Nephron progenitor cell (in vitro differentiated cells): ENCODE measurements around the gene BCKDHB.

Experiments
- DNase-seq: peaks from one replicate; pipeline ENCODE4 v3.0.0; 2021
- H3K27ac Mint-ChIP-seq: 2 replicates; pipeline ENCODE4 v1.8.0; 2021; ENCODE audit warnings: mild to moderate bottlenecking, moderate library complexity, mixed read lengths
- H3K27me3 Mint-ChIP-seq: 2 replicates; pipeline ENCODE4 v1.8.0; 2021; ENCODE audit warnings: mild to moderate bottlenecking, low read depth, mixed read lengths; ENCODE audit not compliant: poor library complexity
- H3K36me3 Mint-ChIP-seq: 2 replicates; pipeline ENCODE4 v1.8.0; 2021; ENCODE audit warnings: low read depth, mixed read lengths
- H3K4me1 Mint-ChIP-seq: 2 replicates; pipeline ENCODE4 v1.8.0; 2021; ENCODE audit warnings: mixed read lengths
- H3K4me3 Mint-ChIP-seq: 2 replicates; pipeline ENCODE4 v1.8.0; 2021; ENCODE audit warnings: mild to moderate bottlenecking, moderate library complexity, mixed read lengths
- H3K9me3 Mint-ChIP-seq: 2 replicates; pipeline ENCODE4 v1.8.0; 2021; ENCODE audit warnings: mild to moderate bottlenecking, moderate library complexity, mixed read lengths
- TF ChIP-seq, protein P1 (sequence below): fragments of 200-600 bp; sonication (generic); IDR thresholded peaks from 2 replicates; pipeline ENCODE4 v1.5.0; 2021; ENCODE audit warnings: antibody characterized with exemption

BCKDHB gene

DNA sequence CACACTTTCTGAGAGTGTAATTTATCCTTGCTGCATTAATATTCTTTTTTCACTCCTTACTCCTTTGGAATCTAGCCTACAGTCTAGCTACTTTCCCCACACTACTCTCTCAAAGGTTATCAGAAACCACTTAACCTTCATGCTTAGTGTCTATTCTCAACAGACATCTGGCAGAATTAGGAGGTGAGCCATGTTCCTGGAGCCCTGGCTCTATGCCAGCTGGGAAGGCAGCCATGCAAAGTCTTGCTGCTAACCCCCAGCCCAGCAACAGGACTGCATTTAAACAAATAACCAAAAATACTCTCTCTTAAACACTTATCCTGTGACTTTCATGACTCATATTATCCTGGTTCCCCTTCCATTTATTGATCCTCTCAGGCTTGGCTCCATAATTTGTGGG, 260.2 kb downstream of the BCKDHB start:
- Mint-ChIP-seq H3K4me1 (peaks cover 5% of the 10 kb centered on the region), H3K36me3 (no peaks in the 10 kb centered on the region), H3K27me3 (no peaks in the 10 kb centered on the region), H3K27ac (no peak overlapping the region), H3K4me3 (no peak overlapping the region), H3K9me3 (peaks cover 9% of the 10 kb centered on the region)
- TF ChIP-seq, protein P1, sequence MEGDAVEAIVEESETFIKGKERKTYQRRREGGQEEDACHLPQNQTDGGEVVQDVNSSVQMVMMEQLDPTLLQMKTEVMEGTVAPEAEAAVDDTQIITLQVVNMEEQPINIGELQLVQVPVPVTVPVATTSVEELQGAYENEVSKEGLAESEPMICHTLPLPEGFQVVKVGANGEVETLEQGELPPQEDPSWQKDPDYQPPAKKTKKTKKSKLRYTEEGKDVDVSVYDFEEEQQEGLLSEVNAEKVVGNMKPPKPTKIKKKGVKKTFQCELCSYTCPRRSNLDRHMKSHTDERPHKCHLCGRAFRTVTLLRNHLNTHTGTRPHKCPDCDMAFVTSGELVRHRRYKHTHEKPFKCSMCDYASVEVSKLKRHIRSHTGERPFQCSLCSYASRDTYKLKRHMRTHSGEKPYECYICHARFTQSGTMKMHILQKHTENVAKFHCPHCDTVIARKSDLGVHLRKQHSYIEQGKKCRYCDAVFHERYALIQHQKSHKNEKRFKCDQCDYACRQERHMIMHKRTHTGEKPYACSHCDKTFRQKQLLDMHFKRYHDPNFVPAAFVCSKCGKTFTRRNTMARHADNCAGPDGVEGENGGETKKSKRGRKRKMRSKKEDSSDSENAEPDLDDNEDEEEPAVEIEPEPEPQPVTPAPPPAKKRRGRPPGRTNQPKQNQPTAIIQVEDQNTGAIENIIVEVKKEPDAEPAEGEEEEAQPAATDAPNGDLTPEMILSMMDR: no peak
- DNase-seq: no peak

DNA sequence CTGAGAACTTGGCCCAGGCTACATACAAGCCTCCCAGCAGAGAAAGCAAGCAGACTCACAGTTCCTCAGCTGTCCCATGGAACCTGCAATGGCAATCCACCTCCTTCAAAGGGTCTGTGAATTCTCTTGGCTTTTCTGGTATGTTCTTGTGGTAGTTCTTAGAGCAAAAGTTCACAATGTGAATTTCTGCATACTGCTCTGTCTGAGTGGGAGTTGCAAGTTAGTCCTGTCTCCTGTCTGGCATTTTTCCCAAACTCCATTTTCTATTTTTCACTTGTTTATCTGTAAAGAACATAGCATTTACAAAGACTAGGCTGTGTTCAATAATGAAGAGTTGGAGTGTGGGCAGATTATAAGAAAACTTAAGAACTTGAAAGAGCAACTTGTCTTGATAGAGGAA, 269.9 kb downstream of the BCKDHB start:
- Mint-ChIP-seq H3K4me1 (no peaks in the 10 kb centered on the region), H3K27ac (no peak overlapping the region), H3K9me3 (peaks cover 9% of the 10 kb centered on the region), H3K27me3 (no peaks in the 10 kb centered on the region), H3K4me3 (no peak overlapping the region), H3K36me3 (no peaks in the 10 kb centered on the region)
- TF ChIP-seq, protein P1: no peak
- DNase-seq: no peak

DNA sequence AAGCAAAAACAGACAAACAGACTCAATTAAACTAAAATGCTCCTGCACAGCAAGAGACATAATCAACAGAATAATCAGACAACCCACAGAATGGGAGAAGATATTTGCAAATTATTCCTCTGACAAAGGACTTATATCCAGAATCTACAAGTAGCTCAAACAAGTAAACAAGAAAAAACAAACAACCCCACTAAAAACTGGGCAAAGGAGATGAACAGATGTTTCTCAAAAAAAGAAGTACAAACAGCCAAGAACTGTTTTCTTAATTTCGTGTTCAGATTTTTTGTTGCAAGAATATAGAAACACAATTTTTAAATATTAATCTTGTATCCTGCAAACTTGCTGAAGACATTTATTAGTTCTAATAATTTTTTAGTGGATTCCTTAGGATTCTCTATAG, 274.1 kb downstream of the BCKDHB start:
- no peaks in the 10 kb centered on the region for H3K4me1 Mint-ChIP-seq

DNA sequence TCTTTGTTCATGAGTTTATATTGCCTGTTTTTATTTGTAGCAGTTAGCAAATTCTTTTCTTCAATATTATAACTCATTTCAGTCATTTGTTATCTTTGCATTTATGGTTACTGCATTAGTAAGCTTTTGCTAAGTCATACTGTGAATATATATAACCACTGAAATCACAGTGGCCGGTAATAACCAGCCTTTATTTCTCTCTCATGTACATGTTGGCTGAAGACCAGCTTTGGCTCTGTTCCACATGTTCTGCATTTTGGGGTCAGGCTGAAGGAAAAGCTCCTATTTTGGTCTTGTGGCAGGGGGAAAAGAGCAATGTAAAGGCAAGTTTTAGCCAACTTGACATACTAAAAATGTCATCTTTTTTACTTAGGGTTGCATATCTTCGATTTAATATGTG, 276.3 kb downstream of the BCKDHB start:
- TF ChIP-seq, protein P1: no peak
- Mint-ChIP-seq H3K4me1 (no peaks in the 10 kb centered on the region), H3K4me3 (no peak overlapping the region), H3K9me3 (no peaks in the 10 kb centered on the region), H3K36me3 (no peaks in the 10 kb centered on the region), H3K27ac (no peak overlapping the region), H3K27me3 (no peaks in the 10 kb centered on the region)
- DNase-seq: no peak

More for the DNA sequence above, 274.1 kb downstream of the BCKDHB start:
- no peak for DNase-seq
- Mint-ChIP-seq H3K9me3 (no peaks in the 10 kb centered on the region), H3K4me3 (no peak overlapping the region), H3K36me3 (no peaks in the 10 kb centered on the region), H3K27ac (no peak overlapping the region), H3K27me3 (no peaks in the 10 kb centered on the region)
- TF ChIP-seq, protein P1: no peak

DNA sequence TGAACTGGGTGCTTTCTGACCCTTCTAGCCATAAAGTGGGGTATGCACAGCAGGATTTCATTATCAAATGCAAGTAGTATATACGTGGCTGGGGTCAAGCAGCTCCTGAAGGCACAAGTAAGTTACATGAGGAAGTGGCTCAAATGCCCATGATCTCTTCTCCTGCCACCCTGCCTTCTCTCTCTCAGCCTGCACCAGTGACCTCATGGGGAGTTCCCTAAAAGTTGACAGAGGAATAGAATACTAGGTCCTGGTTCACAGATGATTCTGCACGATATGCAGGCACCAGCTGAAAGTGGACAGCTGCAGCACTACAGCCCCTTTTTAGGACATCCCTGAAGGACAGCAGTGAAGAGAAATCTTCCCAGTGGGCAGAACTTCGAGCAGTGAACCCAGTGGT, 282.0 kb downstream of the BCKDHB start:
- TF ChIP-seq, protein P1: no peak
- H3K4me3 Mint-ChIP-seq: no peak overlapping the region
- DNase-seq: no peak
- H3K36me3 Mint-ChIP-seq: no peaks in the 10 kb centered on the region
- no peaks in the 10 kb centered on the region for H3K4me1 Mint-ChIP-seq
- no peaks in the 10 kb centered on the region for H3K27me3 Mint-ChIP-seq
- H3K27ac Mint-ChIP-seq: no peak overlapping the region
- no peaks in the 10 kb centered on the region for H3K9me3 Mint-ChIP-seq
